Measurements from ENCODE around the gene IL18BP. TPM values are rescaled to one million over a fixed set of nuclear protein-coding genes. Genes with fewer than 3 reads are reported as not detected.

The IL18BP gene
- total RNA-seq, 1 donor from 2014 or later: 2.9 TPM

- no peak for TF ChIP-seq CTCF (IDR thresholded peaks at IDR 0.05; ENCODE audit: insufficient read depth, low read length, poor library complexity, severe bottlenecking)
- H3K4me3 ChIP-seq (ENCODE audit: low read depth, low read length): no peak overlapping the region
- DNase-seq (ENCODE audit: low read depth): no peak
- no peaks in the 10 kb centered on the region for H3K27me3 ChIP-seq (ENCODE audit: control insufficient read depth, insufficient read depth, low read length)
- H3K36me3 ChIP-seq (ENCODE audit: control insufficient read depth, insufficient read depth, low read length): no peaks in the 10 kb centered on the region
These were observed 7.2 kb upstream of the IL18BP start for GRCh38 chr11:71991494-71991893.

GRCh38 chr11:71992136-71992730 lies 6.5 kb upstream of the IL18BP start:
- Histone ChIP-seq H3K4me3 (ENCODE audit: low read depth, low read length) (no peak overlapping the region), H3K27me3 (ENCODE audit: control insufficient read depth, insufficient read depth, low read length) (no peaks in the 10 kb centered on the region), H3K36me3 (ENCODE audit: control insufficient read depth, insufficient read depth, low read length) (no peaks in the 10 kb centered on the region)
- no peak for TF ChIP-seq CTCF (IDR thresholded peaks at IDR 0.05; ENCODE audit: insufficient read depth, low read length, poor library complexity, severe bottlenecking)
- no peak for DNase-seq (ENCODE audit: low read depth)

- no peak for DNase-seq (ENCODE audit: low read depth)
- TF ChIP-seq CTCF (IDR thresholded peaks at IDR 0.05; ENCODE audit: insufficient read depth, low read length, poor library complexity, severe bottlenecking): no peak
- Histone ChIP-seq H3K27me3 (ENCODE audit: control insufficient read depth, insufficient read depth, low read length) (no peaks in the 10 kb centered on the region), H3K4me3 (ENCODE audit: low read depth, low read length) (no peak overlapping the region), H3K36me3 (ENCODE audit: control insufficient read depth, insufficient read depth, low read length) (no peaks in the 10 kb centered on the region)
These were observed 3.9 kb upstream of the IL18BP start for GRCh38 chr11:71994786-71995185.

- no peaks in the 10 kb centered on the region for H3K27me3 ChIP-seq (ENCODE audit: control insufficient read depth, insufficient read depth, low read length)
- peaks cover 1% of the 10 kb centered on the region for H3K36me3 ChIP-seq (ENCODE audit: control insufficient read depth, insufficient read depth, low read length)
- no peak for TF ChIP-seq CTCF (IDR thresholded peaks at IDR 0.05; ENCODE audit: insufficient read depth, low read length, poor library complexity, severe bottlenecking)
- DNase-seq (ENCODE audit: low read depth): no peak
- no peak overlapping the region for H3K4me3 ChIP-seq (ENCODE audit: low read depth, low read length)
These were observed 2.9 kb upstream of the IL18BP start for GRCh38 chr11:71995726-71996291.

- Histone ChIP-seq H3K4me3 (ENCODE audit: low read depth, low read length) (no peak overlapping the region), H3K36me3 (ENCODE audit: control insufficient read depth, insufficient read depth, low read length) (peaks cover 1% of the 10 kb centered on the region), H3K27me3 (ENCODE audit: control insufficient read depth, insufficient read depth, low read length) (no peaks in the 10 kb centered on the region)
- no peak for DNase-seq (ENCODE audit: low read depth)
- no peak for TF ChIP-seq CTCF (IDR thresholded peaks at IDR 0.05; ENCODE audit: insufficient read depth, low read length, poor library complexity, severe bottlenecking)
These were observed 2.2 kb upstream of the IL18BP start for GRCh38 chr11:71996517-71996916.

GRCh38 chr11:71996946-71997345 lies 1.8 kb upstream of the IL18BP start:
- Histone ChIP-seq H3K4me3 (ENCODE audit: low read depth, low read length) (no peak overlapping the region), H3K36me3 (ENCODE audit: control insufficient read depth, insufficient read depth, low read length) (peaks cover 2% of the 10 kb centered on the region), H3K27me3 (ENCODE audit: control insufficient read depth, insufficient read depth, low read length) (no peaks in the 10 kb centered on the region)
- DNase-seq (ENCODE audit: low read depth): no peak
- TF ChIP-seq CTCF (IDR thresholded peaks at IDR 0.05; ENCODE audit: insufficient read depth, low read length, poor library complexity, severe bottlenecking): no peak
